Dedifferentiated amniotic fluid mesenchymal stem cell (primary cell): Measurements from ENCODE around the gene CXCL13.
"Not testable (repeated sequence)": the region's sequence is repeated elsewhere in the genome, so short reads cannot be mapped to it uniquely, and the experiment has no call there.

Experiments
- DNase-seq: peaks from one replicate; pipeline ENCODE4 v3.0.0-alpha.2; 2016; ENCODE audit errors: extremely low spot score

Gene CXCL13

DNA sequence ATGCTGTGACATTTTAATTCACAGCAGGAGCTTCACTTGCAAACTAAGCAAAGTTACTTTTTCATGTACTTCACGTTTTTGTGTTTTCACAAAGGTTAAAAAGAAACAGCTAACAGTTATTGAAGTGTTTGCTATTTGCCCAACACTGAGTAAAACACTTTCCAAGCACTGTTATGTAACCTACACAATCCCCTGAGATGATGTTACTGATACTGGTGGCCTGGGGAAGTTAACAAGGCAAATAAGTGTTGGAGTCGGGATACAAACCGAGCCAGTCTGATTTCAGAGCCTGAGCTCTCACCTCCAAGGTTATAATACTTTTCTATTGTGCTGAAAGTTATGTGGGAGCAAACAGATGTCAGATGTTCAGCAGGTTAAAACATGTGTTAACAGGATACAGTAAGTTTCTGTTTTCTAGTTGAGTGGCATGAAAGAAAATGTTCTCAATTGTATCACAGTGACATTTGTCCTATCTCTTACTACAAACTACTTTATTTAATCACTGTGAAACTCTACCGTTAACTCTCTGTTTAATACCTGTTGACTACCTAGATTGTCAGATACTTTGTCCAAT lies 3.9 kb upstream of the CXCL13 start:
- no peak for DNase-seq

DNA sequence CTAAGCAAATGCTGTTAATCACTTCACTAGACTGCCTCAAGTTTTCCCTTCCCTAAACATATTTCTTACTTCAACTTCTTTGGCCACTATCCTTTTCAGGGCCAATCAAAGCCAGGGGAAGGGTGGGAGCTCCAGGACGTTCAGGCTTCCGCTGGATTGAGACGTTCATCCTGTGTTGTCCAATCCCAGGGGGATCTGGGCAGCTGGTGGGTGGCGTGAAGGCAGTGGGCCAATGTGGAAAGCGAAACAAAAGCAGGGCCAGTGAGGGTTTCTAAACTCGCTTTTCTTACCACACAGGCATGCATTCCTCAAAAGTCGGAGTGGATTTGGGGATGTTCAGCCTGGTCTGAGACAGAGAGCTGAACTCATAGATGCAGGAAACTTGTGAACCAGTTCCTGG lies 7.6 kb downstream of the CXCL13 start:
- no peak for DNase-seq

DNA sequence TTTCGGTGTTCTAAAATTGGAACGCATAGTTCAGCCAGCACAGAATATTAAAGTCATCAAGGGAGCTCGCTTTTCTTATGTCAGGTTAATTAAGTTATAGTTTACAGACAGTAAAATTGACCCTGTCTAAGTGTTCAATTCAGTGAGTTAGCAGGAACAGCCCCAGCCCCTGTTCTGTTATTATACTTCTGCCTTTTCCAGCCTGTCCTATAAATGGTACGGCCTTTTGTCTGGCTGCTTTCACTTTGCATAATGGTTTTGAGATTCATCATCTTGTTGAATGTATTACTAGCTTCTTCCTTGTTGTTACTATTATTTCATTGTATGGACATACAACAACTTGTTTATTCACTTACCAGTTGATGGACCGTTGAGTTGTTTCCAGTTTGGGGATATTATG lies 9.5 kb downstream of the CXCL13 start:
- DNase-seq = no peak

DNA sequence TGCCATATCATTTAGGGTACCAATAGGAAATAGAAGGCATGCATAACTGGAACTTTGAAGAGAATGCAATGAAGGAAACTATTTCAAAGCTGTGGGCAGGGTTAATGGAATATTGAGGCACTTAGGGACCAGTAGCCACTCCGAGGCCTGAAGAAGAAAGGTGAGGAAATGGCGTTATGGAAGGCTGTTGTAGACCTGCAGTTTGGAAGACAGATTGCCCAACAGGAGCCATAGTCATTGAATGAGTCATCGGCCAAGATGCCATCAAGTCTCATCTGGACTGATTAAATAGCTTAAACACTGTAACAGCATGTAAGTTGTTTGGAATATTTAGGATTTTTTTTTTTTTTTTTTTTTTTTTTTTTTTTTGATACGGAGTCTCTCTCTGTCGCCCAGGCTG lies 11.6 kb downstream of the CXCL13 start:
- DNase-seq = no peak

DNA sequence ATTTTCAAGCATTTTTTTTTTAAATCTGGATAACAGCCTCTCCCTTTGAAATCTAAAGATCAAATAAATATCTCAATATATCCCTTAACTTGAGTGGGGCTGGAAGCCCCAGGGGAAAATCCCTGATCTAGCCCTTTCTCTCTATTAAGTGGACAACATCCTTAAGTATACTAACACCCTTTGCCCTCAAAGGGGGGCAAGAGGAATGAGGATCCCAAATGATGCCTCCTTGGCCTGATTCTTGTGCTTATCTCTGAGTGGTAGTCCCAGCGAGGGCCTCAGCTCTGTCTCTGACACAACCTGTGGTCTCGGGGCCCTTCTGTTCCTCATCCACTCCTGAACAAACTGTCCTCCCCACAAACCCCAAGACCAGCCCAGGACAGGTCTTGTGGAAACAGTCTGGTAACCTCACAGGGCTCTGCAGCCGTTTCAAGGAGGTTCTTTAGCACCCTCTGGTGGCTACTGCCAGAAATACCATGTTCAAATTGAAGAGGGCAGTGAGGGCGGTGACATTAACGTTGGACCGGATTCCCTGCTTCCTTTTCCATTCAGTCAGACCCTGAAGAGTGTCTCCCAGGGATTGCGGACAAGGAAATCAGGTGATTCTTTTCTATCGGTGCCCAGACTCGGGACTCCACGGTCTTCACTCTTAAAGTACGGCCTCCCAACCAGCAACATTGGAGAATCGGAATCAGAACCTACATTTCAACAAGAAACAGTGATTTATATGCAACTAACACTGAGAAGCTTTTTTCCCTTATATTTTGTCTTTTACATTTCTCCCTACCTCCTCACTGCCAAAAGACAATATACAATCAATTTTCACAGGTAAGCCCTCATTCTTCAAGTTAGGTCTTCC lies 13.0 kb downstream of the CXCL13 start:
- DNase-seq = peak; percentile 73

DNA sequence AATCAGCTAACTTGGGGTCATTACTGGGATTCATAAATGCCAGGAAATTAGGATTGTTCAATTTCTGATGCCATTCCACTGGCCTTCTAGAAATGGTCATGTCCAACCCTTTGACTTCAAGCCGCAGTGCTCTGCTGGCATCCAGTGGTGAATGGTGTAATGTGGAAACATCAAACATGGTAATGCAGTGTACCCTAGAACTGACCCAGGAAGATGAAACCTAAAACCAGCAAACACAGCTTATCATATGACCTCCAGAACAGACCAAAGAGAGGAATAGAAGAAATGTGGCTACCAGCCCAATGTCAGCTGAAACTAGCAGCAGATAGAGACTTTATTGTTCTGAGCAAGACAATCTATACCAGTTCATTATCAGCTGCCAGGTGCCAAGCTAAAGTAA lies 13.8 kb downstream of the CXCL13 start:
- no peak for DNase-seq

DNA sequence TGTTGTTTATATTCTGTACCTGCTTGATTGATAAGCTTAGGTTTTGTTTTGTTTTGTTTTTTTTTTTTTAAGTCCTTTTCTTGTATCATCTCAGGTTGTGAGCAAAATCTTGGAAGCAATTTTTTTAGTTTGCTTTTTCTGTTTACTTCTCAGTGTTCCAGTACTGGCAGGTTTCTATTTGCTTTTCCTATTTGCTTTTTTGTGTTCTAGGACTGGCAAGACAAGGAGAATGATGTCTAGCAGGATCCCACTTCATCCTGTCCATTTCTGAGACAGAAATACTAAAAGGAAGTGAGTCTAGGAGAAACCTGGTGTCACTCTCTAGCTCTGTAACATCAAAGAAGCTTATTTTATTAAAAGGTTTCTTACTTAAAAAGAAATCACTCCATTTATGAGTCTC lies 15.6 kb downstream of the CXCL13 start:
- DNase-seq = no peak

DNA sequence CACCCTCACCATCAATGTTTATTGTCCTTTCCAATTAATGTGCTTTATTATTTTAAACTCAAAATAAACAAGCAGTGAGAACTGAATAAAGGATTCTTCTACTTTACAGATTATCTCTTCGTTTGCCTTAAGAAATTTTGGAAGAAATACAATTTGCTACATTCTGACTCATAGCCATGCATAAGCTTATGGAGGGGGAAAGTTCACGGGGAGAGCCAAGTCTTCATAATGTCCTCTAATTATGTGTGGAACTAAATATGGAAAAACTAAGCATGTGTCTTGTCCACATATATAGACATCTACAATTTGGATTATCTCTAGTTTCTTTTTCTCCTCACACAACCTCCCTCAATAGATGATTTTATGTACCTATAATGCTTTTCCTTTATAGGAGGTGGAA lies 17.5 kb downstream of the CXCL13 start:
- no peak for DNase-seq

DNA sequence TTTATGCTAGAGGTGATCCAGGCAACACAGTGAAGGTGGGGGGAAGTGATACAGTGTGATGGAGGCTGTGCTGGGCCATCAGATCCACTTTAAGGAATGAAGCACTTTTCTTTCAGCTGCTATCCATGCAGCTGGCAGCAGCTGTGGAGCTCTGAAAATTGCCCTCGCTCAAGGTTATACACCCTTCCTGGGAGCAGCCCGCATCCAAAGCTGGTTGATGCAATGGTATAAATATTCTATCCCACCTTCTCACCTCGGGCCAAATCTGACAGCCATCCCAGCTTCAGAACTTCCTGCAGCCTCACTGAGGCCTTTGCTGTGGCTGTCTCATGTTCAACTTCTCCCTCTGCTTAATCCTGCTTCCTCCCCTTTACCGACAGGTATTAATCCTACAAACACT lies 18.6 kb downstream of the CXCL13 start:
- DNase-seq = no peak

DNA sequence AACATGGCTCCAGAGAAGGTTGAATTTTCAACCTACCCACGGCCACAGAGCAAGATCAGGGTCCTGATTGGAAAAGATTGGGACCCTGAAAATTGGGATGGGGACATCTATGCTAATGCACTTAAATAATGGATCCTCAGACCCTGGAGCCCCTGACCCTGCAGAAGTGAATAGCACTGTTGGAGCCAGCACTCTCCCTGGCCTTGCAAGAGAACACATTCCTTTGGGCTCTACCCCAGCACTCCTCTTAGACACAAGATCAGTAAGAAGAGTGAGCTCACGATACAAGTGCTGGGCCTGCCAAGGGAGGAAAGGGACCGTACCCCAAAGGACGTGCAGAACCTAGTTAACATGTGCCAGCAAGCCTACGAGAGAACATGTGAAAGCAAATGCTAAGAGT lies 19.9 kb downstream of the CXCL13 start:
- no peak for DNase-seq

DNA sequence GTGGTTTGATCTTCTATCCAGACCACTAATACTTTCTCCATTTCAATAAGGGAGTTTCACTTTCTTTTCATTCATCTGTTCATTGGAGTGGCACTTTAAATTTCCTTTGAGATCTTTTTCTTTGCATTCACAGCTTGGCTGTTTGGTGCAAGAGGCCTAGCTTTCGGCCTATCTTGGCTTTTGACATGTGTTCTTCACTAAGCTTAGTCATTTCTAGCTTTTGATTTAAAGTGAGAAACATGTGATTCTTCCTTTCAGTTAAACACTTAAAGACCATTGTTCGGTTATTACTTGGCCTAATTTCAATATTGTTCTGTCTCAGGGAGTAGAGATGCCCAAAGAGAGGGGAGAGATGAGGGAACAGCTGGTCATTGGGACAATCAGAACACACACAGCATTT lies 24.3 kb downstream of the CXCL13 start:
- DNase-seq = no peak

DNA sequence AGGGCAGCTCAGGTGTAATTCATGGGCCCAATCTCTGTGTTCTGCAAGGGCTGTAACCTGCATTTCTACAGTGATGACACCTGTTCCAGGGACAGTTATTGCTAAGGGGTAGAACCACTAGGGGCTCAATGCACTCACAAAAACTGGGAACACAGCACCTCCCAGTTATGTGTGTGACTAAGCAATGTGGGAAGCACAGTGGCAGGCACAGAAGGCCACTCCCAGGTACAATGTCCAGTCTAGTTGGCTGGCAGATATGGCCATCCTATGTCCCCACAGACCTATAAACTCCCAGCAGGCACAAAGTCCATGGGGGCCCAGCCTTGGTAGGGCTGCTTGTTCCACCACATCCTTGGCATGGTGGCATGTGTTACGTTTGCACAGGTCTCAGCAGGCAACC lies 25.7 kb downstream of the CXCL13 start:
- DNase-seq = no peak

DNA sequence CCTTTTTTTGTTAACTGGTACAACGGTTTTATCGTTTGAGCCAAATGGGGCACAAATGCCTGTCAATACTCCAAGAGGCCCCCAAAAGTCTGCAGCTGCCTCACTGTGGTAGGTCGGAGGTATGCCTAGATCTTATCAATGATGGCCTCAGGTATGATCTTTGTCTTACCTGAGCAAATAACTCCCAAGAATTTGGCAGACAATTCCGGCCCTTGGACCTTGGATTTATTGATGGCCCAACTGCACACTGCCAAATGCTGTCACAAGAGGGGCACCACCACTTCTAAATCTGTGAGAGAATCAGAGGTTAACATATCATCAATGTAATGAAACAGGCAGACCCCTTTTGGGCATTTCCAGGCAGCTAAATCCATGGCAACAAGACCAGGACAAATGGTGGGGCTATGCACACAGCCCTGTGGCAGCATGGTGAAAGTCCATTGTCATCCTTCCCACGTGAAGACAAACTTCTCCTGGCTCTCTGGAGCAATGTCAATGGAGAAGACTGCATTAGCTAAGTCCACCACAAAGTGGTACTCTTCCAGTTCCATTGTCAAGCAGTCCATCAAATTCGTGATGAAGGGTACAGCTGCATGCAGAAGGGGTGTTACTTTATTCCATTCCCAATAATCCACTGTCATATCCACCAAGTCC lies 28.6 kb downstream of the CXCL13 start:
- no peak for DNase-seq

DNA sequence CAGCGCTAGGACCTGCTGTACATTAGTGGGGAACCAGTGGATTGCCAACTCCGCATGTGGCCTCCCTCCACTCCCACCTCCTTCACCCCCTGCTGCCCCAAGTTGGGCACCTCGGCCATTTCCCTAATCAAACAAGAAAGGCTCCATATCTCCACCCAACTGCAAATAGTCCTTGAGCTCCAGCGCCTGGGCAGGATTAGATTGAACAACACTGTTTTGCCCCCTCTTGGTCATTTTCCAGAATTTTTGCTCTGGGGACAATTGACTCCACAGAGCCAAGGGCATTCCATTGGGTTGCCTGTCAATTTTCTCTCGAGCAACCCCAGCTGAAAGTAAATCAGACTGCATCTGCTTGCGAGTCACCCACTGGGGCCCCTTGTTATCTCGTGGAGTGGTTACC lies 29.6 kb downstream of the CXCL13 start:
- DNase-seq = no peak

DNA sequence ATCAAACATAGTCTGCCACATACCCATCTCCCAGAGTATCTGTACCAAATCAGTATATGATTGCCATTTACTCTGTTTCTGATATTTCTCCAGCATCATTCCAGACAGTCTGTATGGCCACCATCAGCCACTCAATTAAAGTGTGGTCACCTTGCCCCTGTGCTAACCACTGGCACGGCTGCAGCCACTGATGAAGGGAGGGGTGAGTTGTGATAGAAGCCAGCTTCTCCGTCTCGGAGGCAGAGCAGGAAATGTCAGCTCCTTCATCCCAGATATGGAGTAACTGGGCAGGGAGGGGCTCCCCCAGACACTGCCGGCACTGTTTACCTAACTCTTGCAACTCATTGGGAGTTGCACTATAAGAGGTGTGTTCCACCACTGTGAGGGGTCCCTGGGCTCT lies 30.3 kb downstream of the CXCL13 start:
- no peak for DNase-seq

DNA sequence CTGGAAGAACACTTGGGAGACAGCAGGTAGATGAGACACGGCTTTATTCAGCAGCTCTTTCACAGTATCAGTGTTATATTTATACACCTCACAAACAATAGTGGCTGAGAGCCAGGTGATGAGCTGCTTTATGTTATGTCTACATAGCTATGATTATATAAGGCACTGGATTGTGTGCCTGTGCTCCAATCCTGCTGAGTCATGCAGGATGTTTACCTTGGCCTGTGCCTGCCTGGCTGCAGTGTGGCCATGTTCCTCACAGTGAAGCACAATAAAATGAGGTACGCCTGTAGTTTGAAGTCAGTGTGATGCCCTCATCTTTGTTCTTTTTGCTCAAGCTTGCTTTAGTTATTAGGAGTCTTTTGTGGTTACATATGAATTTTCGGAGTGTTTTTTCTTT lies 31.3 kb downstream of the CXCL13 start:
- DNase-seq = no peak

DNA sequence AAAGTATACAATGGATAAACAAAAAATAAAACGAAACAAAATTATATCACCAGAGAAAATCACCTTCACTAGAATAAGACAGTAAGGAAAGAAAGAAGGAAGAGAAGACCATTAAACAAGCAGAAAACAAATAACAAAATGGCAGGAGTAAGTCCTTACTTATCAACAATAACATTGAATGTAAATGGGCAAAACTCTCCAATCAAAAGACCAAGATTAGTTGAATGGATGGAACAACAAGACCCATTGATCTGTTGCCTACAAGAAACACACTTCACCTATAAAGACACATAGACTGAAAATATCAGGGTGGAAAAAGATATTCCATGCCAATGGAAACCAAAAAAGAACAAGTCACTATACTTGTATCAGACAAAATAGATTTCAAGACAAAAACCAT lies 38.4 kb downstream of the CXCL13 start:
- DNase-seq = not testable (repeated sequence)

DNA sequence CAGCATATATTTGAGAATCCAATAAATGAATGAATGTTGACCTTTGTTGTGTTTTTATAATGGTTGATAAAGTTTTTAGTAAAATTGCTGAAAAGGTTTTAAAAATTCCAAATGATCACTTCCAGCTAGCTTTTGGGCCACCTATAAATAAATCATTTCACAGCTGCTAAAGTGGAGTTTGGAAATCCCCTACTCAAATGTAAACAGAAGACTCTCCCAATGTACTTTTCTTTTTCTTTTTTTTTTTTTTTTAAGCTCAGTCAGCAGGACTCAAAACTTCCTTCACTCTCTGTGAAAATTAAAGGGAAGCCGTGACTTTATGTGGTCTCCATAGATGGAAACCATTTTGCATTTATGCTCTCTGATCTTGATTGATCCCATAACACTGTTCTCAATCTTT lies 45.2 kb downstream of the CXCL13 start:
- DNase-seq = no peak

DNA sequence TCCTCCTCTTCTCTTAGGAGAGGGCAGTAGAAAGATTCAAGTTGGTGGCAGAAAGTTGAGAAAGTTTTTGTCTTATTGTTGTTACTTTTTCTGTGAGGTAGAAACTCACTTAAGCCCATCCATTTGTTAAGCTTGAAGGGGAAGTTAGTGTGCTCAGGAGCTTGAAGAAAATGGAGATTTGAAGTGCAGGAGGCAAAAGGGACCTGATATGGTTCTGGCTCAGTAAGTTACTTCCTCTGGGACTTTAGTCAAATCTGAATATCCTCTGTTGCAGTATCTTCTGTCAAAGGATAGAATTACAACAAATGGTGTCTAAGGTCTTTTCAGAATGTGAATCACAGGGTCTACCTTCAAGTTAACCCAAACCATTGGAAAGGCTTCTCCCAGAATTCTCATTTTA lies 46.2 kb downstream of the CXCL13 start:
- no peak for DNase-seq

DNA sequence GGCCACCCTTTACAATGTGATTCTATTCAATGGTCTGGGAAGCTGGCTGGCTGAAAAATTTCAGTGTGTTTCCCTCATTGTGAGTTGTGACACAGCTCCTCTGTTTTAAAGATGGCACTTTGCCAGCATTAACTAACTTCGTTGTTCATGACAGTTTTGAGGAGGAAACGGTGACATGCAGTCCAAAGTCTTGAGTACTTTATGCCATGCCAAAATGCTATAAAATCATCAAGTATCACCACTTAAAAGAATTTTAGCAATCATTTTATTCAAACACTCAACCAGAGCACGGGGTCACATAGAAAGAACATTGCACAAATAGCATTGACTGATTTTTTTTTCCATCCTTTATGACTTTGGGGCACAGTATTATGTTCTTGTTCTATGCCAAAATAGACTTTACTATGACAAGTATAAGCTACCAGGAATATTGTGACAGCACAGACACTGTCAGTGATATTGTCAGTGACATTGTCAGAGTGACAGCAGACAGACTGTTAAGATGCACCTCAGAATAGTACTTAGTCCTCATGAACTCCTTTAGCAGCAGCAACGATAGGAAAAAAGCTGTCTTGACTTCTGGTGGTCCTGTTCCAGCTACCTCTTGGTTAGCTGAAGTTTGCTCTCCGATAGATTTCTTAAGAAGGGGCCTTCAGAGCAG lies 46.7 kb downstream of the CXCL13 start:
- no peak for DNase-seq

DNA sequence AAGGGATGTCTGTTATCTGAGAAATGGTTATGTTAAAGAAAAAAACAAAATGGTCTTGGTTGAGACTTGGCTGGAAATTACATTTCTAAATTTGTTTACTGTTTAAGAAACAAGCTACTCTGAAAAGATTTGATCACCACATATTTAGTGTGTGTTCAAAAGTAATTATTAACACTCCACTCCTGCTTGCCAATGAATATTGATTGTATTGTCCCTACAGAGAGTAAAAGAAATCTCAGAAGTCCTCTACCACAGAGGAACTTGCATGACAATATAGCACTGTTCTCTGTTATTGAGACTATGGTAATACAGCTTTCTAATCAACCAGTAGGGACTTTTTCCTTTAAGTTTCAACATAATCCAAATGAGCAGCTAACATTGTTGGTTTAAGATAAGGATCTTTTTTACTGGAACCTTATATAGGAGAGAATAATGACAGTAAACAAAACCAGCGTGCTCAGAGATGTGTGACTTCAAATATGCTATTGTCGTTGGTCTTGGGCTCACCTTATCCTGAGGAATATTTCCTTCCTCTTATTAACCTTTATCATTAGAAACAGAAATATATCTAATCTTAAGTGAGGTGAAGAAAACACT lies 47.6 kb downstream of the CXCL13 start:
- DNase-seq = no peak

DNA sequence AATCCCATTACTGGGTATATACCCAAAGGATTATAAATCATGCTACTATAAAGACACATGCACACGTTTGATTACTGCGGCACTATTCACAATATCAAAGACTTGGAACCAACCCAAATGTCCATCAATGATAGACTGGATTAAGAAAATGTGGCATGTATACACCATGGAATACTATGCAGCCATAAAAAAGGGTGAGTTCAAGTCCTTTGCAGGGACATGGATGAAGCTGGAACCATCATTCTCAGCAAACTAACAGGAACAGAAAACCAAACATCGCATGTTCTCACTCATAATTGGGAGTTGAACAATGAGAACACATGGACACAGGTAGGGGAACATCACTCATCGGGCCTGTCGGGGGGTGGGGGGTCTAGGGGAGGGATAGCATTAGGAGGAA lies 54.7 kb downstream of the CXCL13 start:
- DNase-seq = not testable (repeated sequence)
